GM18907 (cell line): ENCODE data around the gene FLNA.
A peak's percentile ranks its signal among the peaks of the same experiment; 100 is the strongest.

Experiments
- ATAC-seq: cut with Tn5 transposase; IDR thresholded peaks from one replicate; pipeline ENCODE4 v1.9.1; 2021; ENCODE audit warnings: mild to moderate bottlenecking, moderate library complexity; ENCODE audit not compliant: unreplicated experiment

Gene FLNA

DNA sequence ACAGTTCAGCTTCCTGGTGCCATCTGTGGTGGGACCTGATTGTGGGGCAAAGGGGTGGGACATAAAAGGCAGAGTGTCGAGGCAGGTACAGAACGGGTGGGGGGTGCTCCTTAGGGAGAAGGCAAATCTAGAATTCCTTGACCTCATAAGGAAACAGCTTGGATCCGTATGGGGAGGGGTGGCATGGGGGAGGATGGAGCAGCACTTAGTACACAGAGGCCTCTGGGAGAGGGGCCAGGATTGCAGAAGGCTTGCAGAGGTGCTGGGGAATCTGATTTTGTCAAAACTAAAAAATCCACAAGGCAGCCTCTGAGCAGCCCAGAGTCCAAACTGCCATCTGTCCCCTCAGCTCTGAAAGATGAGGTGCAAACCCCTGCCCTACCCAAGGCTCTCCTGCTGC is 2.3 kb upstream of the FLNA start:
- no peak for ATAC-seq

DNA sequence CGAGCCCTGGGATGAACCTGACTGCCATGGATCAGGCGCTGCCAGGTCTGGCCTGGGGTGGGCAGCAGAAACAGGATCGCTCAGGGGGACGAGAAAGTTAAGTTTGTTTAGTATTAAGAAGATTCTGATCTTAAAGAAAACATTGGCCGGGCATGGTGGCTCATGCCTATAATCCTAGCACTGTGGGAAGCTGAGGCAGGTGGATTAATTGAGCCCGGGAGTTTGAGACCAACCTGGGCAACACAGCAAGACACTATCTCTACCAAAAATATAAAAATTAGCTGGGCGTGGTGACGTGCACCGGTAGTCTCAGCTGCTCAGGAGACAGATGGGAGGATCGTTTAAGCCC is 696 bp upstream of the FLNA start:
- no peak for ATAC-seq

DNA sequence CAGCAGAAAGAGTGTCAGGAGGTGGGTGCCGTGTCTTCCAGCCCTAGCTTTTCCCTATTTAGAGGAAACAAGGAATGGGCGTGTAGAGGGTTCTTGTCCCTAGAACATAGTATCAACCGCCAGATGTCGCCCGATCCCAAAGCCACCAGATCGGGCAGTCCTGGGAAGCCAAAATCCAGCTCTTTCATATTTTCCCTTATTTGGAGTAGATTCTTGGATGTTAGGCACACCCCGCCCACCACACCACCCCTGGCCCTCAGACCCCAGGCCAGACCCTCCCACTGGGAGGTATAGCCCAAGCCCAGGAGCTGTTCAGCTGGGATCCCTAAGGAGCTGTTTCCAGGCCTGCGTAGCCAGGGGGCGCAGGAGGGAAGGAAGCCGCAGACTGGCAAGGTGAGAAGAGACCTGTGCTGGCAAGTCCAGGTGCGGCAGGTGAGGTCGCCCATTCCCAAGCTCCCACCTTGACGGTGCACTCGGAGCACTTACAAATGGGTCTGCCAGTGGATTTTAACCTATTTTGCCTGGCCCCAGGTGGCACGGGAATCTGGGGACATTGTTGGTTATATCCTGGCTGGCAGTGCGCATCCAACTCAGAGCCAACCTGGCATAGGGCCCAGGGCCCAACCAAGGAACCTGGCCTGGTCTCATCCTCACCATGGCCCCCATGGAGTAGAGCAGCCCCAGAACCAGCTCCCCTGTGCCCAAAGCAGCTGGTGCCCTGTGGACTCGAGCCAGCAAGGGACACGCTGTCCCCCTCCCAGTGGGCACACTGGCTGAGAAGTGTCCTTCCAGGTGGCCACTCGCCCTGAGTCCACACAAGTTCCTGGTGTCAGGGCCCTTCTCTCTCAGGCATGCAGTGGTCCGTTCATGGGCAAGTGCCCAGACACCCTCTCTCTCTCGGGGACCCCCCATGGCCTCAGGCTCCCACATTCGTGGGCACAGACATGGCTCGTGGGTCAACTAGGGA is 811 bp downstream of the FLNA start:
- ATAC-seq = no peak

DNA sequence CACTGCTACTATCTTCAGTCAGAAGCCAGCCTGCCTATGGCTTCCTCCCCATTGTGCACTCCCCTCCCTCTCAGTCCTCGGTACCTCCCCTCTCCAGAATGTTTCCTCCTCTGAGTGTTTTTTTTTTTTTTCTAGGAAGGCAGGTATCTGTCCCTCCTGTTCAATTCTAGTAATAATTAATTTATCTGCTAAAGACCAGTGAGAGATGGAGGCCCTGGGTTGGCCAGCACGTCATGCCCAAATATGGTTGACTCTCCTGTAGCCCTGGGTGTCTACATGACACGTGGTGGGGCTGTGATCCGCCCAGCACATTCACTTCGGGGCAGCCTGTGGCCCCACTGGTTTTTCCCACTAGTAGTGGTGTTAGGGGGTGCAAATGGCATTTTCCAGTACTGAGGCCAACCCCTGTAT is 1.8 kb downstream of the FLNA start:
- ATAC-seq = no peak

DNA sequence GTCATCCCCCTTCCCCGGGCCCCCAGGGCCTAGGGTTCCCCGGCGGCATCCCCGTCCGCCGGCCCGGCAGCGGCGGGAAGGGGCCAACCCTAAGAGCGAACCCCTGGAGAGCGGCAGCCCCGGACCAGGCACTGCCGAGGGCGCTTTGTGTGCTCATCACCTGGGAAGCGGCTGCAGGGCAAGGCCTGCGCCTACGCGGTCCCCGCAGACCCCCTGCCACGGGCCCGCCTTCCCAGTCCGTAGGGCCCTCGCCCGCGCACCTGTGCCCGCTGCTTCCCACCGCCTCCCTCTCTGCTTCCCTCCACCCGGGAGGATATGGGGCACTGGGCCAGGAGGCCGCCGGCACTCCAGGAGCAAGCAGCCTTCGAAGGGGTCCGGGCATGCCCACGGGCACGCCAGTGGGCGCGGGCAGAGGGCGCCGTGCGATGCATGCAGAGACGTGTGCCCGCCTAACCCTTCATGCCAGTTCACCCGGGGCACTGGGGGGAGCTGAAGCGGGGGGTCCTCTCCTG is 2.6 kb downstream of the FLNA start:
- ATAC-seq = no peak

DNA sequence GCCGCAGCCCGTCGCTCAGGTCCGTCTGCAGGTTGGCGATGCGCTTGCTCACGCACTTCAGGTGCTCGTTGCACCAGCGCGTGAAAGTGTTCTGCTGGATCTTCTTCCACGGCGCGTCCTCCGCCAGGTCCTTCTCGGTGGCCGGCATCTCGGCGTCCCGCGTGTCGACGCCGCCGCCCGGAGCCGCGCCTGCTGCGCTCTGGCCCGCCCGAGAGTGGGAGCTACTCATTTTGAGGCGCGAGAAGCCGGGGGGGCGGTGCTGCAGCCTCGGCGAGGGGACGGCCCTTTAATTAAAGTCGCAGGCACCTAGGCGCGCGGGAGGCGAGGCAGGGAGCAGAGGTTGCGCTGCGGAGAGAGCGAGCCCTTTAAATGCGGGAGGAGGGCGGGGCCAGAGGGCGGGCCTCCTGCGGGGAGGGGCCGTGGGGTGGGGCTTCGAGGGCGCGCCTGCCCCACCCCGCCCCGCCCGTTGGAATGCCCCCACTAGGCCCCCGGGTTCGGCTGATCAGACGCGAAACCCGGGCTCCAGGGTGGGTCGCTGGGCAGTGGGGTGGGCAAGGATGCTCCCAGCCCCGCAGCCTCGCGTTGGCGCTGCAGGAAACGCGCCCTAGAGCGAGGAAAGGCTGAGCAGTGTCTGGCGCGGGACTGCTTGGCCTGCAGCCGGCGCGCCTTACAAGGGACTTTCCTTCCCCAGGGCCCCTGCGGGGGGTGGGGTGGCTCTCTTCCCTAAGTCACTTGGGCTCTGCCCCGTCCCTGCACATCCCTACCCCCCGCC is 3.2 kb downstream of the FLNA start:
- peak; percentile 45 for ATAC-seq

DNA sequence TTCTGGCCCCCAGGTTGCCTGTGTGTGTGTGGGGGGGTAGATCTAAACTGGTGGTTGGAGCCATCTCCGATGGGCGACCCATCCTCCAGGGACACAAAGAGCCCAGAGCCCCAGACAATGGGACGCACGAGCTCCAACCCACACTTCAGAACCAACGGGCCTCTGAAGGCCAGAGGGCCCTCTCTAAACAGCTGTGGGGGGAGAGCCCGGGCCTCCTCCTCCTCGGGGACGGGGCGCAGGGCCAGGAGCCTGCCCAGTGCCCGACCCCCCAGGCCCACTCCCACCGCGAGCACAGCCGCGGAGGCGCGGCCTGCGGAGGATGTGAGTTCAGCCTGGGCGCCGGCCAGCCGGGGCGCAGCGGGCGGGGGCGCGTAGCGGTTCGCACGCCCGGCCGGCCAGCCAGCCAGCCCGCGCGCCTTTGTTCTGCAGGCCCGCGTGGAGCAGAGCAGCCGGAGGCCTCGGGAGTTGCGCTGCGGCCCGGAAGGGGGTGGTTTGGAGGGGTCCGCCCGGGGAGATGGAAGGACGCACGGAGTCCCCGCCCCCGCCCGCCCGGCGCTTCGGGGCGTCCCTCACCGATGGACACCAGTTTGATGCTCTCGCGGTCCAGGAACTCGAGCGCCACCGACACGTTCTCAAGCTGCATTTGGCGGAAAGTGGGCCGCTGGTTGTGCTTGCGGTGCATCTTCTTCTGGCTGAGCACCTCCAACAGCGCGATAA is 4.0 kb downstream of the FLNA start:
- ATAC-seq = peak; percentile 1

DNA sequence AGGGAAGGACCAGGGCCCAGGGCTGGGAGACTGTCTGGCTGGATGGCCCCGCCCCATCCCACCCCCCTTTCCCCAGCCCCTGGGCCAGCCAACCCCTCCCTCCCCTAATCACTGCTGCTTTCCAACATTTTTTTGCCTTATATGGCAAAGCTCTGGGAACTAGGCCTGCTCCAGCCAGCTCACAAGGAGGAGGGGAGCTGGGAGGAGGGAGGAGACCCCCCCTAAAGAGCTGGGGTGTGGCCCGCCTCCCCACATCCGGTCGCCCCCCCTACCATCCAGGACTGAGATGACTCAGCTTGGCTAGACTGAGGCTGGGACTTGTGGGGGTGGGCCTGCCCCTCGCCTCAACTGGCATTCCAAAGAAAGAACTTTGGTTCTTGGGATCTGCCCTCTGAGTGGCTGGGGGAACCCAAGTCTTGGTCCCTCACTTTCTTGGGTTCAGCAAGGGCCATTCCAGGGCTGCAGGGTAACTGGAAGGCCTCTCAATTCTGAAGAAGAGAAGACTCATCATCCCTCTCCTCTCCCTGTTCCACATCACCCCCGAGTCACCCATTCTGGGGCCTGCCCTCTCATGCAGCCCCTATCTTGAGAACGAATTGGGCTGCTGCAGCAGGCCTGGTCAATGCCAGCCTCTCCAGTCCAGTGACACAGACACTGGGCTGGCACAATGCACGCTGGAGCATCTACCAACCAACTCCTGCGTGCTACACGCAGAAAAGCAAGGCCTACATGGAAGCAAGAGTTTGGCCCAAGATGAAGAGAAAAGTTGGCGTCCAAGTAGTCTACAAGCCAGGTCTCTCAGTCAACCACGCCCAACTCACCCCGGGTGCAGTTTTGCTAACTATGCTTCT is 4.8 kb downstream of the FLNA start:
- ATAC-seq = no peak

DNA sequence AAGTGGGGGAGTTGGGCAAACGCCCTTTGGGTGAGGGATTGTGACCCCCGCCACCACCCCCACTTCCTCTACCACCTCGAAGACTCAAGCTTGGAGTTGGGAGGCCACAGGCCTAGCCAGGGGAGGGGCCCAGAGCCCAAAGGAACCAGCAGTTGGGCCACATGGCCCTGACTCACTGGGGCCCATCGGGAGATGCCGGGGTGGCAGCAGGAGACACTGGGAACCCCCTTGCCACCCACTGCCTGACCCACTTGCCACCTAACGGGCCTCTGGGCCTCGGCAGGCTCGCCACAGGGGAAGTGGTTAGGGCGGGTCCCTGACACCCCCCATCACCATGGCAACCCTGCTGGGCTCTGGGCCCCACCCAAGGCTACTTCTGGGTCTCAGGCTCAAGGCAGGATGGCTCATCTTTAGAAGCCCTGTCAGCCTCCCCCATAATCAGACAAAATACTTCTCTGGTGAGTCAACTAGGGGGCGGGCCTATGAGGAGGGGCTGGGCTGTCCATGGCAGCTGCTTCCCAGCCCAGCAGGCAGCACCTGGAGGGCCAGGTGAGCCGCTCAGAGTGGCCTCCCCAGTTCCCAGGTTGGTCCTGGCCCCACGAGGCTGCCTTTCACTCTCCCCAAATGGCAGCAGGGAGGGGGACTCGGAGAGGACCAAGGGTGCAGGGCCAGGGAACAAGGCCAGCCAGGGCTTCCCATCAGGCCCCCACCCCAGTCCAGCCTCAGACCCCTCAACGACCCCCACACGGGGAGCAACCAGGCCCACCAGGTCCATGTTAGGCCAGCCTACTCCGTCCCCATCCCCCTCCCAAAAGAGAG is 5.6 kb downstream of the FLNA start:
- peak; percentile 24 for ATAC-seq

DNA sequence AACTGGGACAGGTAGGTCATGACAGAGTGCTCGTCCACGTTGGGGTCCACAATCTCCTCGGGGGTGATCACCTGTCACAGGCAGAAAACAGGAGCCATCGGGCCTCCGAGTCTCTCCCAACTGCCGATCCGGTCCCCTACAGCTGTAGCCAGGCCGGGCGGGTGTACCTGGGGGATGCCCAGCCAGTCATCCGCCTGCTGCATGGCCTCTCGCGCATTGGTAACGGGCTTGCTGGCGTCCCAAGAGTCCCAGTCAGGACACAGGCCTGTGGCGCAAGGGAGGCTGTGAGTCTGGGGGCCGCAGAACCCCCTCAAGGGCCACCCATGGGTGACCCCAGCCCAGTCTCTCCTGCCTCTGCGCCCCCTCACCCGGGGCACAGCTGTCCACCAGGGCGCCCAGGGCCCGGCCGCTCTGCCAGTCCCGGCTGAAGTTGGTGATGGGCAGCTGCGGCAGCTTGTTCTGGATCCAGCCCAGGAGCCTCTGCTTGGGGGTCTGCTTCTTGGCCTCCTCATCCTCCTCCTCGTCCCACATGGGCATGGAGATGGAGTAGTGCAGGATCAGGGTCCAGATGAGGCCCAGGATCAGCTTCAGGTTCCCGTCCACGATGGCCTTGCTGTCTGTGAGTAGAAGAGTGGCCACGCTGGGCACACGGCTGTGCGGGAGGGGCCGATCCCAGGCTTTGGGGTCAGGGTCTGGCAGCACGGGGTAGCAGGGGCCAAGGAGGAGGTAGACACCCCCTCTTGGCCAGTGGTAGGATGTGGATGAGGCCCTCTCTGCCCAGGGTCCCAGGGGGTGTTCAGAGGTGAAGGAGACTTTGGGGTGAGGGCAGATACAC is 6.7 kb downstream of the FLNA start:
- ATAC-seq = no peak

DNA sequence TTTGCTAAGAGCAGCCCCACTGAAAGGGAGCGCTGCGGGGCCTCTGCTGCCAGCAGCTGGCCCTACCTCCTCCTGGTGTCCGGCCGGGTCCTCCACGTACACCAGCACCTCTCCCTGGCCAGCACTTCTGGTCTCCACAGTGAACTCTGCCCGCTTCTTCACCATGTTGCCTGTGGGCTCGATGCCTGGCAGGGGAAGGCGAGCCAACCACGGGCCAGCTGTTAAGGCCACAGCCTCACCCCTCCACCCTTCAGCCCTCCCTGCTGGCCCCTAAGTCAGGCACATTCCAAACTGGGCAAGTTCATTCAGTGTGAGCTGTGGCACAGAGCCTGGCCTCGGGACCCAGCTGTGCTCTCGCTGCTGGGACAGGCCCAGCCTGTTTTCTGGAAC is 7.8 kb downstream of the FLNA start:
- ATAC-seq = no peak

DNA sequence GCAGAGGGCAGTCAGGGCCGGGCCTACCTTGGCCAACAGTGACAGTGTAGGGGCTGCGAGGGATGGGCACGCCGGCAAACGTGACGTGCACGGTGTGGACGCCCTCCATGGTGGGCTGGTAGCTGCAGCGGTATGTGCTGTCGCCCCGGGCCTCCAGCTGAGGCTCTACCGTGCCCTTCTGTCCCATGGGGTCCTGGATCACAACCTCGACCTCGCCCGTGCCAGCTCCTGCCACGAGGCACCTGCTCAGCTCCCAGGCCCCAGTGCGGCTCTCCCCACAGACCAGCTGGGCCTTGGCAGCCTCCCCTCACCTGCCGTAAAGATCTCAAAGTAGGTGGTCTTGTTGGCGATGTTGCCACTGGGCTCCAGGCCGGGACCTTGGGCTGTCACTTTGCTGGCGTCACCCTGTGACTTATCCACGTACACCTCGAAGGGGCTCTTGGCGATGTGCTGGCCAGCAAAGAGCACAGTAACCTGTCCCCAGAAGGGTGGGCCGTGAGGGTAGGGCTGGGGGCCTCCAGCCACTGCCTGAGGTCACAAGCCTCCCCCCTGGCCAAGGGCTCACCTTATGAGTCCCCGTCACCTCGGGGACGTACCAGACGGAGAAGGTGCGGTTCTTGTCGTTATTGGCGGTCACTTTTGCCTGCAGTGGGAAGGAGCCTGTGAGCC is 8.3 kb downstream of the FLNA start:
- no peak for ATAC-seq

DNA sequence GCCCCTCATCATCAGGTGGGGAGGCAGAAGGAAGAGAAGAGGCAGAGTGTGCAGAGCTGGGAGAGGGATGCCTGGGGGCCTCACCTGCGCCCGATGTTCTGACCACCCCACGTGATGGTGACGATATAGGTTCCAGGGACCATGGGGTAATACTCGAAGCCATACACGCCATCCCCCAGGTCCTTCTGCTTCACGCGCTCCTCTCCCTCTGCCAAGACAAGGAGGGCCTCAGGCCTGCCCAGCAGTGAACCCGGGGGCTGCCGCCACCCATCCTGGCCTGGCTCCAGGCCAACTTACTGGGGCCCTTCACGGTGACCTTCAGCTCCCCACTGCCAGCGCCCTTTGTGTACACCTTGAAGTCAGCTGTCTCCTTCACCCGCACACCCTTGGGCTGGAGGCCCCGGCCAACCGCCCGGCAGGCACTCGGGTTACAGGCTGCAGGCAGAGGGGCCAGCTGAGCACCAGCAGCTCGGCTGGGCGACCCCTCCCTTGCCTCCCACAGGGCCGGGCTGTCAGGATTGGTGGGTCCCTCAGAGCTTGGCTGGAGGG is 9.3 kb downstream of the FLNA start:
- no peak for ATAC-seq

DNA sequence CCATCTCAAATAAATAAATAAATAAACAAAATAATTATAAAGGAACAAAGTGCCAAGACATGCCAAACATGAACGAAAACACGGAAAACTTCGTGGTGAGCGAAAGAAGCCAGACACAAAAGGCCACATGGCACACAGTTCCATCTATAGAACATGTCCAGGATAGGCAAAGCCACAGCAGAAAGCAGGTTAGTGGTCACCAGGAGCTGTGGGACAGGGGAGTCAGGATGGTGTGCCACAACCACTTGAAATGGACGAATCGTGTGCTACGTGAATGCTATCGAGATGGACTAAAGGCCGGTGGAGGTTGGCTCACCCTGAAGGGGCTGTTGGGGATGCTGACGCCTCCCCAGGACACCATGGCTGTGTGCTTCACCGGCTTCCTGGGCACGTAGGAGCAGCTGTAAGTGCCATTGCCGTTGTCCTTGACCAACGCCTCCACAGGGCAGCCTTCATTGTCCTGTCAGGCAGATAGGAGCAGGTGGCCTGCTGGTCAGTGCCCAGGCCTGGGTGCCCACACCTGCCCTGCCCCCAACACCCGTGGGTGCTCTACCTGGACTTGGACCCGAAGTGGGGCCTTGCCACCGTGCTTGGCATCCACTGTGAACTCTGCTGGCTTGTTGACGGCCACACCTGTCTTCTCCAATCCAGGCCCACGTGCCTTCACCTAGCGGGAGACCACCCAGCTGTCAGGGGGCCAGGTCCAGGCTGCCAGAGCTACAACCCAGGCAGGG is 10.6 kb downstream of the FLNA start:
- ATAC-seq = no peak

DNA sequence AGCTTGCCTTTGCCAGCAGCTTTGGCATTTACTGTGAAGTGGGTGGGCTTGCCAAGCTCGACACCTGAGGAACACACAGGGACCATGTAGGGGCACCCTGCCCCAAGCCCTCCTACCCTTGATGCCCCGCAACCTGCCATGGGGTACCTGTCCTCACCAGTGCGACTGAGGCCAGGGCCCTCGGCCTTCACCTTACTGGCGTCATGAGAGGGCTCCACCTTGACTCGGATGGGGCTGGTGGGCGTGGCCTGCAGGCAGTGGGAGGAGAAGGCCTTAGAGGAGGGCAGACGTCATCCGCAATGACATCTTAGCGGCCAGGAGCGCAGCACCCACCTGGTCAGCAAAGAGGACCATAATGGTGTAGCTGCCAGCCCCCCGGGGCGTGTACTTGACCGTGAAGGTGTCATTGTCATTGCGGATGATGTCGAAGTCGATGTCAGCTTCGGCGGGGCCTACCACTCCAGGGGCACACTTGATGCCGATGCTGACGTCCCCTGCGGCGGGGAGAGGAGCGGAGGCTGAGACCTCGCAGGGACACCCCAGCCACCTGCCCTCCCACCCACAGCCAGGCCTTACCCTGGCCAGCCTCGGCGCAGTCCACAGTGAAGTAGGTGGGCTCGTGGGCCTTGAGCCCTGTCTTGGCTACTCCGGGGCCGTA is 12.2 kb downstream of the FLNA start:
- no peak for ATAC-seq

DNA sequence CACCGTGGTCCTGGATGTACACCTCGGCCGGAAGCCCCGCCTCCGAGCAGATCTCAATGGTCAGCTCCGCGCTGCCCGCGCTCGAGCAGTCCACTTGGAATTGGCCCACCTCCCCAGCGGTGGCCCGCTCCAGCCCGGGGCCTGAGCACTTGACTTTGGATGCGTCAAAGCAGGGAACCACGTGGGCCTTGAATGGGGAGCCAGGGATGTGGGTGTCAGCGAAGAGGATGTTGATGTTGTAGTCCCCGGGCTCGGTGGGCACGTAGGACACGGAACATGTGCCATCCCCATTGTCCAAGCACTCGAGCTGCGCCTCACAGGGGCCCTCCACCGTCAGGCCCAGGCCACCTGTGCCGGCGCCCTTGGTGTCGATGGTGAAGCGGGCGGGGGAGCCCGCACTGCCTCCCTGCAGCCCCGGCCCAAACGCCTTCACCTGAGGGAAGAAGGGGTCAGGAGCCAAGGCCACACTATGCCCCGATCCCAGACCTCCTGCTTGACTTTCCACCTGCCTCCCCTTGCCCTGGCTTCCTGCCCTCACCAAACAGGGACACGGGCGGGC is 14.2 kb downstream of the FLNA start:
- no peak for ATAC-seq
